Neural cell (in vitro differentiated cells): ENCODE data around the gene QRFPR.
A peak's percentile ranks its signal among the peaks of the same experiment; 100 is the strongest.

Experiments
- CTCF ChIP-seq: fragments of 450-650 bp; IDR thresholded peaks from 2 replicates; pipeline ENCODE4 v1.5.1; 2014; ENCODE audit warnings: antibody characterized with exemption, mild to moderate bottlenecking, moderate library complexity; ENCODE audit not compliant: poor library complexity, severe bottlenecking
- EP300 ChIP-seq: fragments of 450-650 bp; conservative IDR thresholded peaks from 2 replicates; pipeline ENCODE4 v1.6.1; 2014; ENCODE audit warnings: antibody characterized with exemption, mild to moderate bottlenecking, moderate library complexity; ENCODE audit not compliant: poor library complexity, severe bottlenecking
- POLR2AphosphoS5 ChIP-seq: IDR thresholded peaks from 2 replicates; pipeline ENCODE4 v1.6.1; 2012
- RAD21 ChIP-seq: fragments of 450-650 bp; conservative IDR thresholded peaks from 2 replicates; pipeline ENCODE4 v1.6.1; 2014; ENCODE audit warnings: antibody characterized with exemption, mild to moderate bottlenecking, moderate library complexity
- REST ChIP-seq: IDR thresholded peaks from 2 replicates; pipeline ENCODE4 v1.6.1; 2012; ENCODE audit warnings: borderline replicate concordance

GRCh38 chr4:121330180-121330665, 50.6 kb downstream of the QRFPR start:
- peak; percentile 97 for TF ChIP-seq EP300
- TF ChIP-seq CTCF: no peak
- TF ChIP-seq POLR2AphosphoS5: peak; percentile 68
- no peak for TF ChIP-seq REST
- no peak for TF ChIP-seq RAD21
